GM21515 (cell line): ENCODE results near the gene MEGF6.

Experiments
- ATAC-seq: cut with Tn5 transposase; IDR thresholded peaks from one replicate; pipeline ENCODE4 v1.9.1; 2021; ENCODE audit not compliant: unreplicated experiment

MEGF6 gene

GRCh38 chr1:3463891-3464648 is 147.2 kb downstream of the MEGF6 start:
- ATAC-seq: no peak

DNA sequence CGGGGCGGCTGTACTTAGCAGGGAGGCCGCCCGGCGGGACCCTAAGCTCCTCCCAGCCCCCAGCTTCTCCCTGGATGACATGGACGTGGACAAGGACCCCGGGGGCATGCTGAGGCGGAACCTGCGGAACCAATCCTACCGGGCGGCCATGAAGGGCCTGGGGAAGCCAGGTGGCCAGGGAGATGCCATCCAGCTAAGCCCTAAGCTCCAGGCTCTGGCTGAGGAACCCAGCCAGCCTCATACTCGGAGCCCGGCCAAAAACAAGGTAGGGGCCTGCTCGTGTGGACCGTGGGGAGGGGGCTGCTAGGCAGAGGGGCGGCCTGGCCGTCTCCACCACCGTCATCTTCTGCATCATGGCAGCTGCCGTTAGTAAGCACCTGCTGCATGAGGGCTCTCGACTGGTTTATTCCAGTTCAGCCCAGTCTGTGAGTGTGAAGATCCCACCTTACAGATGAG is 147.9 kb downstream of the MEGF6 start:
- ATAC-seq: no peak

DNA sequence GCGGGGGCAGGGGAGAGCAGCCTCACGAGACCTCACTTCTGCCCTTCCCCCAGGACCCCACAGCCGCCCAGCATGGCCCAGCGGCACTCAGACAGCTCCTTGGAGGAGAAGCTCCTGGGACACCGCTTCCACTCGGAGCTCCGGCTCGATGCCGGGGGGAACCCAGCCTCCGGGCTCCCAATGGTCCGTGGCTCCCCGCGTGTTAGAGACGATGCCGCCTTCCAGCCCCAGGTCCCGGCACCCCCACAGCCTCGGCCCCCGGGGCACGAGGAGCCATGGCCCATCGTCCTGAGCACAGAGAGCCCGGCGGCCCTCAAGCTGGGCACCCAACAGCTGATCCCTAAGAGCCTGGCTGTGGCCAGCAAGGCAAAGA is 148.3 kb downstream of the MEGF6 start:
- no peak for ATAC-seq

- ATAC-seq: no peak
These were observed 148.8 kb downstream of the MEGF6 start for GRCh38 chr1:3462356-3463012.

DNA sequence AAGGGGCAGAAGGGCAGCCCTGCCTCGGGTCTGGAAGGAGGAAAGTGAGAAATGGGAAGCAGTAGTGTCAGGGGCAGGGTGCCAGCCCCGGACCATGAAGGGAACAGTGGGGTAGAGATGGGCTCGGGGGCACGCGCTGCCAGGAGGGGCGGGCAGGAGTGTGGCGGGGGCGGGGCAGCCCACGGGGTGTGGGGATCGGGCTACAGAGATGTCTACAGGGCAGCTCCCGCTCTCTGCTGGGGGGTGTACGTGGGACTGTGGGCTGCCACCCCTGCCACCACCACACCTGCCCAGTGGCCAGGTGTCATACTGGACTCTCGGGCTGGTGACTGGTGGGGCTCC is 149.4 kb downstream of the MEGF6 start:
- ATAC-seq: no peak

GRCh38 chr1:3461238-3461933 is 149.9 kb downstream of the MEGF6 start:
- ATAC-seq: no peak

- ATAC-seq: no peak
These were observed 150.6 kb downstream of the MEGF6 start for GRCh38 chr1:3460672-3461131.

DNA sequence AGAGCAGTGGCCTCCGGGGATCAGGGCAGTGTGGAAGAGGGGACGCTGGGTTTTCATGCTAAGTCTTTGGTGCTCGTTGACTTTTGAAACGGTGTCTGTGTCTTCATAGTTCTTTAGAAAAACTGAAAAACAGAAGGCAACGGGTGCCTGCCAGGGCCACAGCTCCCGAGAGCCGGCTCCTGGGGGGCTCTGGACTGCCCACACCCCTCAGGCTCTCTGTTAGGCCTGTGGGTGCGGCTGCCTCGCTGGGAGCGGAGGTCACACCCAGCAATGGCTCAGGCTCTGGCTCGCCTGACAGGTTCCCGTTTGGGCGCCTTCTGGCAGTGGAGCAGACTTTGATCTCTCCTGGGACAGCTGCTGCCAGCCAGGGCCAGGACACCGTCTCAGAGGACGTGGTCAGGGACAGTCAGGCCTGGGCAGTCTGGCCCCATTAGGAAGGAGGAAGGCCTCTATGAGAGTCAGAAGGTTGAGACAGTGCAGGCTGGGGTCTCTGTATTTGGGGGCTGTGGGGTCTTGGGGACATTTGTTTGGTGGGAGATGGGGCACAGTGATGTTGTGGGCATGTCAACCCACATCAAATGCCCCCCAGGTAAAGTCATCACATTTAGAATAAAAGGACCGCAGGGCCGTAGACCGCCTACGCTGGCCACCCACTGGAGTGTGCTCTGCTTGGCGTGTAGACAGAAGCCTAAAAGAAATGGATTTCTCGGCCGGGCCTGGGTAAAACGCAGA is 151.2 kb downstream of the MEGF6 start:
- ATAC-seq: no peak

GRCh38 chr1:3459051-3459908 is 152.0 kb downstream of the MEGF6 start:
- ATAC-seq: no peak

DNA sequence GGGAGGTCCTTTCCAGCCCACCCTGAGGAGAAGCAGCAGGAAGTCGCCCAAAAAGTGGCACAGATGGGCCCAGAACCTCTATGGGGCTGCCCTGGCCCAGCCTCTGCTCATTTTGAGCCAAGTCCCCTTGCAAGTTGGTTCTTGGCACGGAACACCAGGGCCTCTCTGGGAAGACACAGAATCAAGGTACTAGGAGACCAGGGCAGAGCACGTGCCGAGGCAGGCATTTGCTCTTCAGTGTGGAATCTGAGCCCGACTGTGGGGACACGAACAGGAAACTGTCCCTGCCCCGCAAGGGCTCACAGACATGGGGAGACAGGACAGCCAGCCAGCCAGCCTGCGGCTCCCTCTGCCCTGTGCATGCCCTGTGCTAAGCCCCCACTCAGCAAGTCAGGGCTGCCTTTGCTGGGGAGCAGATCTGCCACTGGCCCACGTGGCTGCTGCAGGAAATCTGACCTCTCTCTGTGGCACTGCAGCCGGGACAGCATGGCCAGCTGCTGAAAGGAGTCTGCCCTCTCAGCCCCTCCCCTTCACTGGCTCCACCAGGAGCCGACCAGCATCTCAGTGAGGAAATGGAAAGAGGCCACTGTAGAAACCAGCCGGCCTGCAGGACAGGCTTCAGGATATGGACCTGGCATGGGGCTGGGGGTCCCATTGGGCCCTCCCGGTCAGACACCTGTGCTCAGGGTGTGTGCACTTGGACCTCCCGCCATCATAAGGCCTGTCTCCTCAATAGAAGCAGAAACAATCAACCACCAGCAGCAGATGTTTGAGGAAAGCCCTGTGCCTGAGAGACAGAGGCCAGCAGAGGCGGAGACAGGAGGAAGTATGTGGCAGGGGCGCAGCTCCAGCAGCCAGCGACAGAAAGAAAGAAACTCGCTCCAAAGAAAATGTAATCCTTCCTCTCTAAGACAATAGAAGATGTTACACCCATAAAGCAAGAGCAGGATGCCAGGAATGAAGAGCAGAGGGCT is 153.1 kb downstream of the MEGF6 start:
- no peak for ATAC-seq

- ATAC-seq: no peak
These were observed 154.1 kb downstream of the MEGF6 start for GRCh38 chr1:3456964-3457909.

- no peak for ATAC-seq
These were observed 154.8 kb downstream of the MEGF6 start for GRCh38 chr1:3456449-3456963.

- ATAC-seq: no peak
These were observed 155.4 kb downstream of the MEGF6 start for GRCh38 chr1:3455670-3456448.

DNA sequence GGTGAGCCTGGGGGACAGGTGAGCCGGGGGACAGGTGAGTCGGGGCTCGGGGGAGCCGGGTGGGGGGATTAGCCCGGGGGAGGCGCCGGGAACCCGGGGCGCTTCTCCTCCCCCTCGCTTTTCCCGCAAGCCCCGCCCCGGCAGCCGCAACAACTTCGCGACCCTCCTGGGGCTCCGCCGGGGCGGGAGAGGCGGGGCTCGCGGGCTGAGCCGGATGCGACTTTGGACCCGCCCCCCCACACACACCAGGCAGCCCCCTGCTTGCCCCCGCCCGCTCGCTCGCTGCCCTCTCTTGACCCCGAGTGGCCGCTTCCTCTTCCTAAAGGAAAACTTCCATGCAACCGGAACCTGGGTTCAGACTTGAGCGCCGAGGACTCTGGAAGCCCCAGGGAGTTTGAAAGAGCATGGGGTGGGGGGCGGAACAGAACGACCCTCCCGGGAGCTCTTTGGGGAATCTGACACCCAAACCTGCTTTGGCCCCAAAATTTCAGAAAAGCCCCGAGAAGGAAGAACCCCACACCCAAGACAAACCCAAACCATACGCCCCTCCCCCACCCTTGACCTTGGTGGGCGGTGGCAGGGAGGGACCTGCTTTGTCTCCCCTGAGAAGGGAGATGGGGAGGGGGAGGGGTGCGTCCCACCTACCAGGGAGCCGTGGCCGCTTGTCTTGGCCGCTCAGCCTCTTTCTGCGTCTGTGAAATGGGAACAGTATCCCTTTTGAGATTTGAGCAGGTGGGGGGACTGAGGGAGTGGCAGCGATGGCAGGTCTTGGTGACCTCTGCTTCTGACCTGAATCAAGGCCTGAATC is 156.3 kb downstream of the MEGF6 start:
- ATAC-seq: no peak

DNA sequence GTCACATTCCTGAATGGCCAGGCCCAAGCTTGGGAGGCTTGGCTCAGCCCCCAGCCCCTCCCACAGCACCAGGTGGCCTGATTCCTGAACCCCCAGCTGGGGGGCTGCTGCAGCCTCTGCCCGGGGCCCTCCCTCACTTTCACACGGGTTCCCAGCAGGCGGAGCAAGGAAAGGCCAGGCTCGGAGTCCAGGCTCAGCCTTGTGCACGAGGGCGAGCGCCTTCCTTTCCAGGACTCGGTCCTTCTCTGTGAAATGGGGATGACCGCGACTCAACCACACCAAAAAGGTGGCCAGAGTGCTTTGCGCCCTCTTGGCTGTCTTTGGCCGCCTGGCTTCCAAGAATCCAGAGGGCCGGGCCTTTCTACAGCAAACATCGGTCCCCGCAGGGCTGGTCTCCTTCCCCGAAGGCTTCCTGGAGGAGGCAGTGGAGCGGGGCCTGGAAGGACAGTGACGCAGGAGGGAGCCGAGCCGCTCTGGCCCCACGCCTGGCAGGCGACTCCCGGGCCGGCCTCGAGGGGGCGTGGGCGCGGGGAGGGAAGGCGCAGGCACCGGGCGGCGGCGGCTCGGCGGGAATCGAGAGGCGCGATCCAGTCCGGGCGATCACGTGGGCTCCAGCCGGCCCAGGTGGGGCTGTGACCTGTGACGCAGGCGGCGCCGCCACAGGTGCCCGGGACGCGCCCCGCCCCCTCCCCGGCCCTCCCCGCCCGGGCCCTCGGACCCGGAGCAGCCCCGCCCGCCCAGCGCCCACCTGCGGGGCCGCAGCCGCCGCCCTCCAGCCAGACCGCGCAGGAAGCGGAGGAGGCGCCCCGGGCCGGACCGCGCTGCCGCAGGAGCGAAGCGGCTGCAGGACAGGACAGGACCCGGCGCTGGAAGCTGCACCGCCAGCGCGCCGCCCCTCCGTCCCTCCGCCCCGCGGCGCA is 157.2 kb downstream of the MEGF6 start, which contains the start of gene ARHGEF16:
ARHGEF16 (plus strand) TSS at position 775 of the 920 bp plus-strand sequence. CDS start 8,420 bp downstream, outside the sequence.
- no peak for ATAC-seq
